ENCODE results near the gene TCHHL1. TPM values are rescaled to one million over a fixed set of nuclear protein-coding genes. Genes with fewer than 3 reads are reported as not detected.

The TCHHL1 gene
- total RNA-seq, 1 donor from 2014 or later = not detected

GRCh38 chr1:152034324-152034653 is 54.6 kb downstream of the TCHHL1 start:
- H3K9me3 Mint-ChIP-seq (ENCODE audit: low read depth) = peaks cover 5% of the 10 kb centered on the region
- H3K27me3 Mint-ChIP-seq (ENCODE audit: low read depth) = no peaks in the 10 kb centered on the region
- no peak for TF ChIP-seq CTCF (IDR thresholded peaks at IDR 0.05)
- H3K4me1 Mint-ChIP-seq (ENCODE audit: low read depth) = peaks cover 32% of the 10 kb centered on the region
- peak overlapping the region; percentile 87 for H3K4me3 Mint-ChIP-seq (ENCODE audit: unreplicated experiment)
- H3K27ac Mint-ChIP-seq (ENCODE audit: unreplicated experiment) = peak overlapping the region; percentile 99
- DNase-seq (ENCODE audit: low spot score) = no peak
- peaks cover 44% of the 10 kb centered on the region for H3K36me3 Mint-ChIP-seq (ENCODE audit: low read depth)

Other genes with a start within 250 kb of the TCHHL1 start
- not detected in 3 replicates for gene C2CD4D, start 249.2 kb downstream of the TCHHL1 start, total RNA-seq
- gene THEM5, start 235.4 kb downstream of the TCHHL1 start, total RNA-seq = not detected in 3 replicates
- gene THEM4, start 179.6 kb downstream of the TCHHL1 start, total RNA-seq = 6.9 to 12.5 TPM (median 7.0 TPM) in 3 replicates
- 454 to 578 TPM (median 560 TPM) in 3 replicates for gene S100A10, start 95.2 kb downstream of the TCHHL1 start, total RNA-seq
- 546 to 749 TPM (median 741 TPM) in 3 replicates for gene S100A11, start 52.1 kb downstream of the TCHHL1 start, total RNA-seq
- not detected in 3 replicates for gene TCHH, start 26.4 kb upstream of the TCHHL1 start, total RNA-seq
- not detected in 3 replicates for gene RPTN, start 70.2 kb upstream of the TCHHL1 start, total RNA-seq
- gene HRNR, start 135.1 kb upstream of the TCHHL1 start, total RNA-seq = not detected in 3 replicates
- not detected in 3 replicates for gene FLG, start 236.2 kb upstream of the TCHHL1 start, total RNA-seq